GM23338 (cell line): Measurements from ENCODE around the gene LMO1.

ENCODE experiments used
- CREB1 ChIP-seq: fragments of 250-450 bp; sonication (Bioruptor Pico); IDR thresholded peaks from 2 replicates; pipeline ENCODE4 v1.5.0; 2020; ENCODE audit warnings: low read depth, mild to moderate bottlenecking, moderate library complexity
- EZH2 ChIP-seq: fragments of 200-600 bp; sonication (generic); IDR thresholded peaks from one replicate; pipeline ENCODE4 v1.8.0; 2017; ENCODE audit warnings: antibody characterized with exemption, mild to moderate bottlenecking, low read depth; ENCODE audit not compliant: unreplicated experiment
- EZH2phosphoT487 ChIP-seq: fragments of 200-600 bp; sonication (generic); IDR thresholded peaks from one replicate; pipeline ENCODE4 v1.8.1; 2018; ENCODE audit warnings: antibody characterized with exemption; ENCODE audit not compliant: unreplicated experiment
- JUNB ChIP-seq: IDR thresholded peaks from one replicate; pipeline ENCODE4 v1.6.1; 2016; ENCODE audit warnings: antibody characterized with exemption; ENCODE audit not compliant: unreplicated experiment
- NANOG ChIP-seq: IDR thresholded peaks from 2 replicates; pipeline ENCODE4 v1.6.1; 2016; ENCODE audit warnings: antibody characterized with exemption, borderline replicate concordance
- POLR2AphosphoS5 ChIP-seq: IDR thresholded peaks from 2 replicates; pipeline ENCODE4 v1.6.1; 2016; ENCODE audit warnings: antibody characterized with exemption, low read depth
- STAT1 ChIP-seq: IDR thresholded peaks from one replicate; pipeline ENCODE4 v1.6.1; 2016; ENCODE audit warnings: antibody characterized with exemption; ENCODE audit not compliant: unreplicated experiment
- ZNF114 ChIP-seq: fragments of 250-450 bp; sonication (Bioruptor Pico); IDR thresholded peaks from 2 replicates; pipeline ENCODE4 v1.5.0; 2020; ENCODE audit warnings: mild to moderate bottlenecking, moderate library complexity
- ZNF331 ChIP-seq: fragments of 250-450 bp; sonication (Bioruptor Pico); IDR thresholded peaks from 2 replicates; pipeline ENCODE4 v1.5.0; 2020; ENCODE audit warnings: low read depth, mild to moderate bottlenecking, moderate library complexity
- TF ChIP-seq, protein P1 (sequence below), 2 experiments: fragments of 200-600 bp in 1 of 2; sonication (generic) in 1 of 2; conservative IDR thresholded peaks; 2 replicates each; pipeline versions ENCODE4 v1.5.1 to v1.6.1; 2016 to 2017; ENCODE audit warnings: antibody characterized with exemption in 2 of 2, low read depth in 2 of 2, mild to moderate bottlenecking in 2 of 2, moderate library complexity in 1 of 2
- TF ChIP-seq, protein P2 (sequence below): IDR thresholded peaks from one replicate; pipeline ENCODE4 v1.6.1; 2018; ENCODE audit warnings: antibody characterized with exemption; ENCODE audit not compliant: unreplicated experiment
- TF ChIP-seq, protein P3 (sequence below): IDR thresholded peaks from 2 replicates; pipeline ENCODE4 v1.6.1; 2016; ENCODE audit warnings: antibody characterized with exemption

DNA sequence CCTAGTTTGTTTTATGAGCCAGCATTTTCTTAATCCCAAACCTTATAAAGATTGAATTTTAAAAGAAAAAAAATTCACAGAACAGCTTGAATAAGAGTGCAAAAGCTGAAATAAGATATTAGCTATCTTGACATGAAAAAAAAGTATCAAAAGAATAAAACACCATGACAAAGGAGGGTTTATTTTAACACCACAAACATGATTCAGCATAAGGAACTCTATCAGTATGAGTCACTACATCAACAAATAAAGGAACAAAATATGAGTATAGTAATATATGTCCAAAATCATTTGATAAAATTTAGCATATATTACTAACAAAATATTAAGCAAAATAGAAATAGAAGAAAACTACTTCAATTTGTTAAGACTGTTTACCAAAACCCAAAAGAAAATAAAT is 9.6 kb upstream of the LMO1 start:
- TF ChIP-seq EZH2 (no peak), EZH2phosphoT487 (no peak), STAT1 (no peak), CREB1 (CRISPR knock-in tag) (no peak), POLR2AphosphoS5 (no peak), JUNB (no peak), ZNF114 (CRISPR knock-in tag) (no peak), ZNF331 (CRISPR knock-in tag) (no peak), NANOG (no peak)
- TF ChIP-seq, protein P1, sequence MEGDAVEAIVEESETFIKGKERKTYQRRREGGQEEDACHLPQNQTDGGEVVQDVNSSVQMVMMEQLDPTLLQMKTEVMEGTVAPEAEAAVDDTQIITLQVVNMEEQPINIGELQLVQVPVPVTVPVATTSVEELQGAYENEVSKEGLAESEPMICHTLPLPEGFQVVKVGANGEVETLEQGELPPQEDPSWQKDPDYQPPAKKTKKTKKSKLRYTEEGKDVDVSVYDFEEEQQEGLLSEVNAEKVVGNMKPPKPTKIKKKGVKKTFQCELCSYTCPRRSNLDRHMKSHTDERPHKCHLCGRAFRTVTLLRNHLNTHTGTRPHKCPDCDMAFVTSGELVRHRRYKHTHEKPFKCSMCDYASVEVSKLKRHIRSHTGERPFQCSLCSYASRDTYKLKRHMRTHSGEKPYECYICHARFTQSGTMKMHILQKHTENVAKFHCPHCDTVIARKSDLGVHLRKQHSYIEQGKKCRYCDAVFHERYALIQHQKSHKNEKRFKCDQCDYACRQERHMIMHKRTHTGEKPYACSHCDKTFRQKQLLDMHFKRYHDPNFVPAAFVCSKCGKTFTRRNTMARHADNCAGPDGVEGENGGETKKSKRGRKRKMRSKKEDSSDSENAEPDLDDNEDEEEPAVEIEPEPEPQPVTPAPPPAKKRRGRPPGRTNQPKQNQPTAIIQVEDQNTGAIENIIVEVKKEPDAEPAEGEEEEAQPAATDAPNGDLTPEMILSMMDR (conservative IDR thresholded peaks at IDR 0.05; ENCODE audit: low read depth in 2 of 2): no peak
- TF ChIP-seq, protein P2, sequence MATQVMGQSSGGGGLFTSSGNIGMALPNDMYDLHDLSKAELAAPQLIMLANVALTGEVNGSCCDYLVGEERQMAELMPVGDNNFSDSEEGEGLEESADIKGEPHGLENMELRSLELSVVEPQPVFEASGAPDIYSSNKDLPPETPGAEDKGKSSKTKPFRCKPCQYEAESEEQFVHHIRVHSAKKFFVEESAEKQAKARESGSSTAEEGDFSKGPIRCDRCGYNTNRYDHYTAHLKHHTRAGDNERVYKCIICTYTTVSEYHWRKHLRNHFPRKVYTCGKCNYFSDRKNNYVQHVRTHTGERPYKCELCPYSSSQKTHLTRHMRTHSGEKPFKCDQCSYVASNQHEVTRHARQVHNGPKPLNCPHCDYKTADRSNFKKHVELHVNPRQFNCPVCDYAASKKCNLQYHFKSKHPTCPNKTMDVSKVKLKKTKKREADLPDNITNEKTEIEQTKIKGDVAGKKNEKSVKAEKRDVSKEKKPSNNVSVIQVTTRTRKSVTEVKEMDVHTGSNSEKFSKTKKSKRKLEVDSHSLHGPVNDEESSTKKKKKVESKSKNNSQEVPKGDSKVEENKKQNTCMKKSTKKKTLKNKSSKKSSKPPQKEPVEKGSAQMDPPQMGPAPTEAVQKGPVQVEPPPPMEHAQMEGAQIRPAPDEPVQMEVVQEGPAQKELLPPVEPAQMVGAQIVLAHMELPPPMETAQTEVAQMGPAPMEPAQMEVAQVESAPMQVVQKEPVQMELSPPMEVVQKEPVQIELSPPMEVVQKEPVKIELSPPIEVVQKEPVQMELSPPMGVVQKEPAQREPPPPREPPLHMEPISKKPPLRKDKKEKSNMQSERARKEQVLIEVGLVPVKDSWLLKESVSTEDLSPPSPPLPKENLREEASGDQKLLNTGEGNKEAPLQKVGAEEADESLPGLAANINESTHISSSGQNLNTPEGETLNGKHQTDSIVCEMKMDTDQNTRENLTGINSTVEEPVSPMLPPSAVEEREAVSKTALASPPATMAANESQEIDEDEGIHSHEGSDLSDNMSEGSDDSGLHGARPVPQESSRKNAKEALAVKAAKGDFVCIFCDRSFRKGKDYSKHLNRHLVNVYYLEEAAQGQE: no peak
- TF ChIP-seq, protein P3, sequence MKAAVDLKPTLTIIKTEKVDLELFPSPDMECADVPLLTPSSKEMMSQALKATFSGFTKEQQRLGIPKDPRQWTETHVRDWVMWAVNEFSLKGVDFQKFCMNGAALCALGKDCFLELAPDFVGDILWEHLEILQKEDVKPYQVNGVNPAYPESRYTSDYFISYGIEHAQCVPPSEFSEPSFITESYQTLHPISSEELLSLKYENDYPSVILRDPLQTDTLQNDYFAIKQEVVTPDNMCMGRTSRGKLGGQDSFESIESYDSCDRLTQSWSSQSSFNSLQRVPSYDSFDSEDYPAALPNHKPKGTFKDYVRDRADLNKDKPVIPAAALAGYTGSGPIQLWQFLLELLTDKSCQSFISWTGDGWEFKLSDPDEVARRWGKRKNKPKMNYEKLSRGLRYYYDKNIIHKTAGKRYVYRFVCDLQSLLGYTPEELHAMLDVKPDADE: no peak
